ENCODE data around the gene HOXA6. TPM values are rescaled to one million over a fixed set of nuclear protein-coding genes. Genes with fewer than 3 reads are reported as not detected.

The HOXA6 gene
- polyA plus RNA-seq, 3 donors = not detected

Small RNA genes lying within 50 kb of the gene (small RNA-seq; reads per million reads assigned to genes)
- gene AC004080.5 (ENCODE audit: insufficient read length, low read depth) (not detected), gene RF01977 (ENCODE audit: insufficient read length, low read depth) (not detected), gene RF02140 (ENCODE audit: insufficient read length, low read depth) (not detected), gene RF02141 (ENCODE audit: insufficient read length, low read depth) (not detected)

Other genes with a start within 250 kb of the HOXA6 start
- gene HOXA1, start 51.8 kb downstream of the HOXA6 start, polyA plus RNA-seq = under 1 TPM in 2 of 3 donors, not detected in 1; 0.11 to 0.37 TPM
- gene HOXA2, start 45.1 kb downstream of the HOXA6 start, polyA plus RNA-seq = not detected
- under 1 TPM in 1 of 3 donors, not detected in 2; 0.48 TPM for gene HOXA4, start 17.0 kb downstream of the HOXA6 start, polyA plus RNA-seq
- 1 to 10 TPM in 2 of 3 donors, under 1 TPM in 1; 0.85 to 3.0 (median 1.8) TPM for gene HOXA5, start 4.1 kb downstream of the HOXA6 start, polyA plus RNA-seq
- not detected for gene HOXA3, start 4.8 kb upstream of the HOXA6 start, polyA plus RNA-seq
- gene HOXA7, start 8.9 kb upstream of the HOXA6 start, polyA plus RNA-seq = not detected
- 1 to 10 TPM in 2 of 3 donors, under 1 TPM in 1; 0.55 to 1.9 (median 1.2) TPM for gene HOXA9, start 17.8 kb upstream of the HOXA6 start, polyA plus RNA-seq
- gene HOXA10, start 26.5 kb upstream of the HOXA6 start, polyA plus RNA-seq = 1 to 10 TPM in 1 of 3 donors, under 1 TPM in 2; 0.09 to 3.2 (median 0.33) TPM
- not detected for gene HOXA11, start 37.5 kb upstream of the HOXA6 start, polyA plus RNA-seq
- gene HOXA13, start 52.3 kb upstream of the HOXA6 start, polyA plus RNA-seq = not detected
- gene EVX1, start 95.0 kb upstream of the HOXA6 start, polyA plus RNA-seq = not detected

Data from CD14-positive monocyte (primary cell).